Activated CD8-positive, alpha-beta memory T cell treated with anti-CD3 and anti-CD28 coated beads, Interleukin-2, amount 50 U/mL, for 48 hours (primary cell): Measurements from ENCODE around the gene UBL7.

ENCODE experiments used
- DNase-seq: peaks from one replicate; pipeline ENCODE4 v3.0.0-alpha.2; 2020

The UBL7 gene

GRCh38 chr15:74422652-74423430 is 38.1 kb downstream of the UBL7 start:
- DNase-seq: no peak

DNA sequence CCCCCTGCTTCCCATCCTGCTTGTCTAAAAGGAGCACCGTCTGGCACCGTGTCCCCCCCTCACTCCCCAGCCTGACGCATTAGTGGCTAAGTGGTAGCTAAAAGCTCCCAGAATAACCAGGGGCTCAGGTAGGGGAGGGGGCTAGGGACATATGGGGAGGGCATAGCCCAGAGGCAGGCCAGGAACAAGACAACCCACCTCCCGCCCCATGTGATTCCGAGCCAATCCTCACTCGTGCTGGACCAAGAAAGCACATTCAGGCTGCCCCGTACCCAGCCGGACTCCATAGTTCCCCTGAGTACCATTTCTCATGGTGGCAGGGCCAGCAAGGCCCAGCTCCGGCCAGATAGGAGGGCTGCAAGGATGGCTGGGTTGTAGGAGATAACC is 38.7 kb downstream of the UBL7 start:
- no peak for DNase-seq

GRCh38 chr15:74421302-74422245 is 39.4 kb downstream of the UBL7 start:
- no peak for DNase-seq

DNA sequence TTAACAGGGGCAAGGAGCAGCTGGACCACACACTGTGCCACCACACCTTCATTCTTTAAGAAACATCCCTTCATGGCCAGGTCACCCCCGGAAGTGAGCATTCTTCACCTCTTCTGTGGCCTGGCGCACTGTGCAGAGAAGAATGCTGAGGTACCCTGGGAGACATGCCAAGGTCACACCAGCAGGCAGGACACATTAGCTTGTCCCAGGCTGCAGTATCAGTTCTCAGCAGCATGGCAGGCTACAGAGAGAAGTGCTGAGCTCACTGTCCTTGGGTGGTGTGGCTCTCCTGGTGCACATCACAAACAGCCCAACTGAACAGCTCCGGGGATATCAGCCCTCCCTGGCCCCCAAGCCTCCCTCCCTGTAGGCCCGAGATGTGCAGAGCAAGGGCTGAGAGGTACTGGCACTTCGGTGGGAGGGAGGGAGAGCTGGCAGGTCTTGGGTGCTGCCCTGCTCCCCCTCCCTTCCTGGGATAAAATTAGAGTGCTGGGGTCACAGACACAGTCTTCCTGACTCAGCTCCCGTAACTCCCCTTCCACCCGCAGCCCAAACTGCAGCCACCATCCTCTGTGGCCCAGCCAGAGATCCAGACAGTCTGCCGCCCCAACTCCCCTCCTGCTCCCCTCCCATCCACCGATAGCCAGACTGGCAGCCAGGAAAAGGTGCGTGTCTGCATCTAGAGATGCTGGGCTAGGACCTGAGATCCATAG is 40.6 kb downstream of the UBL7 start:
- no peak for DNase-seq

DNA sequence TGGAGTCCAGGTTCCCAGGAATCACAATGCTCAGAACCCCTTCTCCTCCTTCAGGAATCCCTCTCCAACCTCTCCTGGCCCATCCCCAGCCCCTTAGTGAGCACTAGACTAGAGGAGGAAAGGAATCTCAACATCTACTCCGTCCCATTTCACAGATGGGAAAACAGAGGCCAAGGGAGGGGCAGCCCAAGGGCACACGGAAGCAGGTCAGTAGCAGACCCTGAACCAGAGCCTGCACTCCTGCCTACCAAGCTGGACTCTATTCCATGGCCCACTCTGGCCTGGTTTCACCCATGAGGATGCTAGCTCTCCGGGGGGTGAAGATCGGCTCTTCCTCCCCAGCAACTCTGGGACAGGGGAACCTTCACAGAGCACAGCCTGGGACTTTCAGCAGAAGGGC is 41.5 kb downstream of the UBL7 start:
- no peak for DNase-seq

DNA sequence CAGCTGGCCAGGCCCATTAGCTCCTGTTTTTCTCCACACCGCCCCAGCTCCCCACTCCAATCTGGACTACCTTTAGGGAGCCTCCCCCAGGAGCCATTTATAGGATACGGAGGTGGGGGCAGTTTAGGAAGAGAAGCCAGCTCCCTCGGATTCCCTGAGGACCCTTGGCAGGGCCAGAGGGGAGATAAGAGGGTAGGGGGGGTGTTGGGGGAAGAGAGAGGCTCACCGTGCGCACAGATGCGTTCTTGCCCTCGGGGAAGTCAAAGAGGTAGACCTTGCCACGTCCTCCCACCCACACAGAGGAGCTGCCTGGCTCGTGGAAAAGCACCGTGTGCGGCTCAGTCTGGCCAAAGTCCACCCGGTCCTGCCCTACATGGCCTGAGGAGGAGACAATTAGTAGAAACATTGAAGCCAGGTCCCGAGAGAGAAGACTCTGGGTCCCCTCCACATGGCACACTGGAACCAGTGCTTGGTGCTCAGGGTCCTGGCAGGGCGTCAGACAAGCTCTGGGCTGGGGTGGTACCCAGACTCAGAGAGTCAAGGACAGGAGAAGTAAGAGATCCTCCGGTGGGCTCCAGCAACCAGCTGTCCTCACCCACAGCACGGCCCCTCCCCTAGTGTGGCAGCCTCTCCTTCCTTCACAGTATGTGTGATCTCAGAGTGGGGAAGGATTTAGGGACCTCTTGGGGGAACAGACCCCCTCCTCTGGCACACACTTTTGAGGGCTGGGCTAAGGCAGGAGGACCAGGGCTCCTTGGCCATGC is 42.2 kb downstream of the UBL7 start:
- DNase-seq: no peak

GRCh38 chr15:74417670-74418069 is 43.3 kb downstream of the UBL7 start:
- no peak for DNase-seq

DNA sequence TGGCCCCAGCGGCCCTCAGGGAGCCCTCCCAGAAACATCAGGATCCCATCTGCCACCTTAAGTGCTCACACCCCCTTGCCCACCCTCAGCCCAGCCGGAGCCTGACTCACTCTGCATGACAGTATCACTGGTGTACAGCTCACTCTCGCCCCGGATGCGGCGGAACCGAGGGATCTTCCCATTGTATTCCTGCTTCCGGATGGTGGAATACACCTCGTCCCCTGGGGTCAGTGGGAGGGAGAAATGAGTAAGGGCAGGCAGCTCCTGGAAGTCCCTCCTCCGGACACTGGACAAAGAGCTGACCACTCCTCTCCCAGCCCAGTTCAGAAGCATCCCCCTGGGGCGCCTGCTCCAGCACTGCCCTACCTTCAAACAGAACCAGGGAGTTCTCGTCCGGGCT is 43.7 kb downstream of the UBL7 start:
- no peak for DNase-seq

GRCh38 chr15:74415966-74416916 is 44.7 kb downstream of the UBL7 start:
- no peak for DNase-seq

DNA sequence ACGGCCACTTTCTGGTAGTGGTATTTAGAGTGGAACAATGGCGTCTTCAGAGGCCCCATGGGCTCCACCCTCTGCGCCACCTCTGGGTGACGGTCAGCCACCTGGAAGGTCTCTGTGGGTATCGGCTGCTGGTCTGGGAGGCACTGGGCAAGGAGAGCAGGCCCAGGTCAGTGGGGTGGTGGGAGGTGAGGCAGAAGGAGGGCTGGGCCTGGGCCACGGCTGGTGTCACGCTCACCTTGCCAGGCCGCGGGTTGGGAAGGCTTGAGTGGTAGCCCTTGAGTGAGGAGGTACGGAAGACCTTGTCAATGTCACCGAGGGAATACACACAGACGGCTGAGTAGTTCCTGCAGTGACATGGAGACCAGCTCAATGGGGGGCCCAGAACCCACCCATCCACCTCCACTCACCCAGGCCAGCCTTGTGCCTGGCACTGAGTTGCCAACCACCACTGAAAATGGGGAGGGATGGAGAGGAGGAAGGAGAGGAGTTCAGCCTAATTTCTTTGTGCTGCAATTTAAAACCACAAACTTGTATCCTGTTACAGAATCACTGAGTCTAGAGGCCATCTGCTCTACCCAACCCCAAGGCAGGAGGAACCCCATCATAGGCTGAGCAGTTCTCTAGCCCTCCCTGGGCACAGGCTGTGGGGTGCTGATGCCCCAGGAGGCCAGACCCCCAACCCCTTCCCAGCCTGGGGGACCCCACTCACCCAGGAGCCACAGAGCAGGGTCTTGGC is 46.2 kb downstream of the UBL7 start:
- no peak for DNase-seq

- no peak for DNase-seq
These were observed 46.8 kb downstream of the UBL7 start for GRCh38 chr15:74414081-74414580.

- no peak for DNase-seq
These were observed 47.4 kb downstream of the UBL7 start for GRCh38 chr15:74413350-74414080.

- no peak for DNase-seq
These were observed 48.8 kb downstream of the UBL7 start for GRCh38 chr15:74412159-74412558.

- DNase-seq: no peak
These were observed 49.3 kb downstream of the UBL7 start for GRCh38 chr15:74411686-74412085.

DNA sequence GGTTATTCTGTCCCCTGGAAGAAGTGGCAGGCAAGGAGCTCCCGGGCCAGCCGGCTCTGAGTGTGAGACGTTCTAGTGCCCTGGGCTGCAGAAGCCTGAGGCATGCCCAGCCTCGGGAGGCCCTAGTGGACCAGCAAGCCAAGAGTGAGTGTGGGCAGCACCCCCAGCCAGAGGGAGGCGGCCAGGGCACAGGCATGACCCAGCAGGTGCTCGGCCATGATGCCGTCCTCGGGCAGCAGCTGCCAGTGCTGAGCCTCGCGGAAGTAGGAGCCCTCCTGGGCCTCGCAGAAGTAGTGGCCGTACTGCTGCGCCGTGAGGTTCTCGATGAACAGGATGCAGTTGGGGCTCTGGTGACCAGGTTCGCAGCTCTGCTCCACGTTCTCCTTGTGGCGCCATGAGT is 50.5 kb downstream of the UBL7 start:
- DNase-seq: no peak

DNA sequence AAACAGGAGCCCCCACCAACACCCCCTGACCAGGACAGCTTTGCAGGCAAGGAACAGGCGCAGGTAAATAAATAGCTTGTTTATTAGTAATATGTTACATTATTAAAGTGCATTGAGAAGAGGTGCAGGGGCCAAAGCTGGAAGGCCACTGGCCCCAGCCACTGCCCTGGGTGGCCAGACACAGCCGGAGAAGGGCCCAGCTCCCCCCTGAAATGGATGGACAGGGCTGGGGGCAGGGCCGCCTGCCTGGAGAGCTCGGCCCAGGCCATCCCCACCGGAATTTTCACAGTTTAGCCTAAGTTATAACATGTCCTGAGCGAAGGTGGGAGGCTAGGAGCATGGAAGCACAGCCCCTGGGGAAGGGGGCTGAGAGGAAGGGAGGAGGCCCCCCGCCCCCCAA is 51.7 kb downstream of the UBL7 start:
- DNase-seq: no peak

DNA sequence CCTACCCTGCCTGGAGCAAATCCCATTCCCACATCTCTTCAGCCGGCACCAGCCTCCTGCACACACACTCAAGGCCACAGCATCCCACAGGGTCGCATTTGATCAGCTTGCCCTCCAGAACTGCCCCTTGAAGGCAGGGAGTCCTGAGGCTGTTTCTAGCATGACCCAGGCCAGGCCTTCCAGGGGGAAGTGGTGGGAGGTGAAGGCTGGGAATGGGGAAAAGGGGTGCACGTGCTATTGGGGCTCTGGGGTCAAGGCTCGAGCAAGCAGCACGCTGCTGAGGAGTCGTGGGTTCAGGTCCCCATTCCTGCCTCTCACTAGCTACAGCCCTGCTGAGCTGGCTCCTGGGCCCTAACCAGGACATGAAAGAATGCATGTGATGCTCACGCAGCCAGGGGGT is 52.1 kb downstream of the UBL7 start:
- DNase-seq: no peak

- DNase-seq: no peak
These were observed 52.6 kb downstream of the UBL7 start for GRCh38 chr15:74408385-74408784.

DNA sequence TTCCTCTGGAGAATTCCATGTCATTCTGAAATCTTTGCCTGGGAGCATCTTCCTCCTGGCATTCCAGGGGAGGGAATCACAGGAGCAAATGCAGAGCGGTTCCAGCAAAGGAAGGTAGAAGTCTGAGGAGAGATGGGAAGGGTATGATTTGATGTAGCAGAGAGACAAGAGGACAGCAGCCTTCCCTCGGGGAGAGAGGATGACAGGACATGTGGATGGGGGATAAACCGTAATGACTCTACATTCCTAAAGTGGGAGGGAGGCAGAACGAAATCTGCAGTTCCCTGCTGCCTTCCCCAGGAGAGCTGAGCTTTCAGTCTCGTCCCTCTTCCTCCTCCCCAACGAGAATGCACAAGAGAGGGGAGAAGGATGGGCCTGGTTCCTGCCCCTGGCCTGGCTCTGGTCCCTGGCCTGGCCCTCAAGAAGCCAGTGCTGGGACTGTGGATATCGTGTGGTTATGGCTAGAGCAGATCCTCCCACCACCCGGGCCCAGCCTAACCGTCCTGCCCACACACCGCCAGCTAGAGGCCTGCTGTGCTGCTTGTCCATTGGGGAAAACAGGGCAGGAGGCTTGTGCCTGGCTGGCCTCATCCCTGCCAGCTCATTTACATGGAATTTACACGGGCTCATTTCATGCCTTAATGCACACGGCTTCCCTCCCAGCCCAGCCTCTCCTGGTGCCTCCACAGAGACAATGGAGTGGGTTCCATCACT is 53.8 kb downstream of the UBL7 start:
- DNase-seq: no peak
